Panc1 (cell line): ENCODE results near the gene GON4L. TPM values are rescaled to one million over a fixed set of nuclear protein-coding genes. Genes with fewer than 3 reads are reported as not detected.

Experiments used
- ATAC-seq: fragments of 200-7000 bp; cut with Tn5 transposase; 2 replicates; pipeline ENCODE4 v1.9.1; 2020; ENCODE audit warnings: mild to moderate bottlenecking, moderate library complexity
- BruUV-seq: library from RNA; stranded (reverse); fragments of 400-500 nt; replicated peaks from 2 replicates; lab custom pipeline; 2021; lab: Mats Ljungman, UMichigan
- CTCF ChIA-PET: fragments of 300-600 bp; sonication (Branson Sonifier 250); formaldehyde crosslinking; loops from one replicate; lab custom pipeline; 2022; ENCODE audit warnings: antibody characterized with exemption; lab: Charles Lee
- POLR2A ChIA-PET: fragments of 300-600 bp; sonication (Branson Sonifier 250); formaldehyde crosslinking; loops from one replicate; lab custom pipeline; 2022; ENCODE audit warnings: antibody characterized with exemption; lab: Charles Lee
- DNase-seq: peaks from one replicate; pipeline ENCODE4 v3.0.0-alpha.2; 2010; ENCODE audit warnings: low read depth, low spot score
- H3K27ac ChIP-seq: 2 replicates; pipeline ENCODE4 v1.5.1; 2011; ENCODE audit warnings: mild to moderate bottlenecking, low read length, inconsistent platforms
- H3K27me3 ChIP-seq: fragments of 200-500 bp; sonication (Bioruptor generic); 2 replicates; pipeline ENCODE4 v1.6.0; 2014; ENCODE audit warnings: low read length, inconsistent platforms; ENCODE audit not compliant: control insufficient read depth, insufficient read depth
- H3K36me3 ChIP-seq: fragments of 200-500 bp; sonication (Bioruptor generic); 2 replicates; pipeline ENCODE4 v1.5.1; 2014; ENCODE audit warnings: inconsistent platforms, mild to moderate bottlenecking, low read length, moderate library complexity; ENCODE audit not compliant: control insufficient read depth, insufficient read depth
- H3K4me1 ChIP-seq: 2 replicates; pipeline ENCODE4 v1.5.1; 2011; ENCODE audit warnings: inconsistent platforms, mild to moderate bottlenecking, low read length, moderate library complexity; ENCODE audit not compliant: control insufficient read depth, insufficient read depth
- H3K4me3 ChIP-seq, 2 experiments: 2 replicates each; pipeline ENCODE4 v1.5.1; 2011 to 2012; ENCODE audit warnings: low read depth in 2 of 2, low read length in 2 of 2, mild to moderate bottlenecking in 2 of 2, inconsistent platforms in 1 of 2, moderate library complexity in 1 of 2
- H3K9me3 ChIP-seq: fragments of 200-500 bp; sonication (Bioruptor generic); 2 replicates; pipeline ENCODE4 v1.5.1; 2014; ENCODE audit warnings: low read depth, mild to moderate bottlenecking, inconsistent platforms, low read length, moderate library complexity; ENCODE audit not compliant: control insufficient read depth, insufficient read depth
- CTCF ChIP-seq: fragments of 450-650 bp; IDR thresholded peaks from 2 replicates; pipeline ENCODE4 v1.5.1; 2017; ENCODE audit warnings: mild to moderate bottlenecking
- POLR2AphosphoS5 ChIP-seq: IDR thresholded peaks from 2 replicates; pipeline ENCODE4 v1.6.1; 2012; ENCODE audit warnings: mild to moderate bottlenecking, low read depth, low read length, moderate library complexity
- REST ChIP-seq, 2 experiments: IDR thresholded peaks; 2 replicates each; pipeline ENCODE4 v1.6.1; 2011 to 2012; ENCODE audit warnings: low read depth in 2 of 2, control low read depth in 1 of 2, low read length in 1 of 2, mild to moderate bottlenecking in 1 of 2, moderate library complexity in 1 of 2; ENCODE audit not compliant: insufficient read depth in 1 of 2
- SIN3A ChIP-seq: IDR thresholded peaks from 2 replicates; pipeline ENCODE4 v1.6.1; 2012; ENCODE audit warnings: low read depth, mild to moderate bottlenecking, low read length, moderate library complexity, borderline replicate concordance; ENCODE audit not compliant: insufficient read depth
- TCF7L2 ChIP-seq: IDR thresholded peaks from 2 replicates; pipeline ENCODE4 v1.6.1; 2011; ENCODE audit warnings: mild to moderate bottlenecking, low read depth, low read length, inconsistent platforms
- in situ Hi-C: cut with HindIII; loops from 2 replicates; pipeline ENCODE4 v1.10.0; 2016; ENCODE audit warnings: low sequenced_read_pairs, low pct_unique_long_range_greater_than_20kb
- intact Hi-C: fragments of 100-400 bp; cut with micrococcal nuclease; formaldehyde crosslinking; loops from one replicate; pipeline ENCODE4 v1.10.0; 2022; ENCODE audit not compliant: unreplicated experiment
- total RNA-seq: library from RNA; stranded (reverse); gene quantifications from one replicate; pipeline ENCODE4 v1.2.1, GENCODE V29; 2021; ENCODE audit not compliant: unreplicated experiment

The GON4L gene
- total RNA-seq, 1 experiment from 2014 or later, result 47.6 TPM

GRCh38 chr1:155867766-155868165 lies 10.8 kb upstream of the GON4L start:
- in situ Hi-C loops (no loop called here), intact Hi-C loops (no loop called here)
- ChIA-PET CTCF (no interaction called here), POLR2A (interaction anchor here (0.5 kb wide), 1 partner anchor 113 kb away, joined by 3 read pairs; no protein-coding TSS in a partner anchor)
- no TSS peak for BruUV-seq
- TF ChIP-seq REST (IDR thresholded peaks at IDR 0.05; ENCODE audit: insufficient read depth in 1 of 2, low read depth in 2 of 2, low read length in 1 of 2), result no peak
- no peak for TF ChIP-seq TCF7L2
- no peak for TF ChIP-seq SIN3A
- no peak for TF ChIP-seq POLR2AphosphoS5
- TF ChIP-seq CTCF, result no peak
- Histone ChIP-seq H3K27me3 (no peaks in the 10 kb centered on the region), H3K4me3 (no peak overlapping the region), H3K27ac (no peak overlapping the region), H3K4me1 (no peaks in the 10 kb centered on the region), H3K9me3 (no peaks in the 10 kb centered on the region), H3K36me3 (no peaks in the 10 kb centered on the region)
- DNase-seq, result no peak
- no peak for ATAC-seq

GRCh38 chr1:155864393-155864792 lies 7.4 kb upstream of the GON4L start:
- no TSS peak for BruUV-seq
- H3K9me3 ChIP-seq, result no peaks in the 10 kb centered on the region
- no peak overlapping the region for H3K27ac ChIP-seq
- H3K4me3 ChIP-seq, result no peak overlapping the region
- ChIA-PET CTCF (no interaction called here), POLR2A (interaction anchor here (0.6 kb wide), 1 partner anchor 13 kb away, joined by 4 read pairs; no protein-coding TSS in a partner anchor)
- H3K36me3 ChIP-seq, result no peaks in the 10 kb centered on the region
- DNase-seq (no peak), ATAC-seq (no peak)
- H3K4me1 ChIP-seq, result no peaks in the 10 kb centered on the region; the same call in 1 of the 2 replicates
- in situ Hi-C loops, result no loop called here
- TF ChIP-seq TCF7L2 (no peak), CTCF (no peak), REST (IDR thresholded peaks at IDR 0.05; ENCODE audit: insufficient read depth in 1 of 2, low read depth in 2 of 2, low read length in 1 of 2) (no peak), SIN3A (no peak), POLR2AphosphoS5 (no peak)
- H3K27me3 ChIP-seq, result no peaks in the 10 kb centered on the region
- intact Hi-C loops, result no loop called here
